Hepatocyte (in vitro differentiated cells): ENCODE measurements around the gene ZNF205.

ENCODE experiments used
- CTCF ChIP-seq: fragments of 200-600 bp; sonication (generic); IDR thresholded peaks from 2 replicates; pipeline ENCODE4 v1.5.1; 2016; ENCODE audit warnings: antibody characterized with exemption, mild to moderate bottlenecking; ENCODE audit not compliant: poor library complexity
- EZH2 ChIP-seq: fragments of 200-600 bp; sonication (generic); IDR thresholded peaks from 2 replicates; pipeline ENCODE4 v1.6.1; 2016; ENCODE audit warnings: antibody characterized with exemption, mild to moderate bottlenecking, borderline replicate concordance

GRCh38 chr16:3075523-3075915 is 36.9 kb upstream of the ZNF205 start:
- TF ChIP-seq EZH2 (no peak), CTCF (no peak)
